Activated naive CD4-positive, alpha-beta T cell treated with anti-CD3 and anti-CD28 coated beads, Interleukin-2, amount 50 U/mL, for 72 hours (primary cell): ENCODE results near the gene INSIG2. TPM values are rescaled to one million over a fixed set of nuclear protein-coding genes. Genes with fewer than 3 reads are reported as not detected.
A peak's percentile ranks its signal among the peaks of the same experiment; 100 is the strongest.
"Not testable (repeated sequence)": the region's sequence is repeated elsewhere in the genome, so short reads cannot be mapped to it uniquely, and the experiment has no call there.

ENCODE experiments used
- ATAC-seq, 2 donors: fragments of 150-1000 bp; cut with Tn5 transposase; 2 replicates each; pipeline ENCODE4 v1.10.0; 2021; ENCODE audit warnings: mild to moderate bottlenecking in 2 of 2, moderate library complexity in 2 of 2
- DNase-seq, 2 donors: peaks; one replicate each; pipeline ENCODE4 v3.0.0; 2021 to 2022; ENCODE audit warnings: low spot score in 2 of 2
- H3K27ac Mint-ChIP-seq, 2 donors: one replicate each; pipeline ENCODE4 v1.8.0; 2022; ENCODE audit warnings: mild to moderate bottlenecking in 2 of 2, mixed read lengths in 2 of 2
- H3K36me3 Mint-ChIP-seq, 2 donors: one replicate each; pipeline ENCODE4 v1.8.0; 2022; ENCODE audit warnings: mixed read lengths in 2 of 2
- H3K9me3 Mint-ChIP-seq, 2 donors: one replicate each; pipeline ENCODE4 v1.8.0; 2022; ENCODE audit warnings: mixed read lengths in 2 of 2
- total RNA-seq, 2 donors: library from RNA; stranded (reverse); gene quantifications; one replicate each; pipeline ENCODE4 v1.2.3, GENCODE V29; 2022

INSIG2 gene
- total RNA-seq, 2 donors from 2014 or later = 25.9 to 96.2 TPM

DNA sequence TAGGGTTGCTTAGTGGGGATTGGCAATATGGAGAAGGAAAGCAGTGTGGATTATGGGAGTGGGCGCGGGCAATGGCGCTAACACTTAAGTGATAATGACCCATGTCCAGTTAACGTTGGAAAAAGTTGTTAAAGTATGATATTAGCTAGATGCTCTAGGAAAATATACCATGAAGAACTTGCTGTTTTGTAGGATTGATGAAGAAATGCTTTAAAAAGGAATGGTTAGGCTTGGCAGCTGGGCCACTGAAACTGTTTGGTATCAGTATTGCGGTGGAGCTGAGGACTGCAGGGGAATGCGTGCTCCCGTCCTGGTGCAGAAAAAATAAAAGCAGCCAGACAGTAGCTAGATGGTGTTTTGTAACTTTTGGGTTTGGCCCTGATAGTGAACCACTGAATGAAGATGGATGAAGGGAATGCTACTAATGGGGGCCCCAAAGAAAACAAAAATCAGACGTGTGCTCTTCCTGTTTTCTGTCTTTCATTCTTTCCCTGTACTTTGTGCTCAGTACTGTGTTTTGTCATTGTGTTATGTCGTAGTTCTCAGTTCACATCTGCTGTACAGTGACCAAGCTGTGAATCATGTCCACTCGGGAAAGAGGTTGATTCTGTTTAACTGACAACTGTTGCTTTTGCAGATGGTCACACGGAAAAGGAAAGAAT lies 999 bp downstream of the INSIG2 start:
- peak in 1 of 2 donors; percentile 14 for DNase-seq
- Mint-ChIP-seq H3K36me3 (peaks cover 5 to 12% of the 10 kb centered on the region in 2 donors), H3K9me3 (peaks cover 0 to 4% of the 10 kb centered on the region in 2 donors), H3K27ac (peak overlapping the region in 1 of 2 donors; percentile 96)
- peak; percentile 18 to 44 for ATAC-seq

DNA sequence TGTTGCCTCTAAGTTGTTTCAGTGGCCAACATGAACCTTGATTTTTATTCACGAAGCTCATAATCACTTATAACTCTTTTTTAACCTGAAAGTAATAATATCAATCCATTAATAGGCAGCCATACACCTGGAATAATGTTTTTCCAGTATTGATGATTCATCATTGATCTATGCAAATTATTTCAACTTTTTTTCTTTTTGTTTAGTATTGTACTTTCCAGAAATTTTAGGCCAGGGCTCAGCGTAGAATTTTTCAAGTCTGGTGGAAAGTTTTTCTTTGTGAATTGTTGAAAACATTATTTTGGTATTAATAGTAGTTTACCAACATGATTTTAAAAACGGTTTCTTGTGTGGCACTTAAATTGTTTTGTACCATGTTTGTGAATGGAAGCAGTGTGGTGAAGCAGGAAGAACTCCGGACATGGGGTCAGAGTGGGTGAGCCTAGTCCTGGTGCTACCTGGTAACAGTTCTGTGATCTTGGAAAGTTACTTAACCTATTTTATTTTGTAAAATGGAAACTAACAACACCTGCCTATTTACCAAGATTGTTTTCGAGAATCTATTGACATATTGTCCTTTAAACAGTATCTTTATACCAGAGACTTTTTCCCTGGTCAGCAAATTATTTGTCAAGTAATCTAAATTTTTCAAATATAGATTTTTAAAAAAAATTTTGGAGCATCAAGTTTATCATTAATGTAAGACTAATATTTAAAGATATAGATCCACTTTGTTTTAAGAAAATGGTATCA lies 2.3 kb downstream of the INSIG2 start:
- DNase-seq = no peak
- peaks cover 5 to 12% of the 10 kb centered on the region in 2 donors for H3K36me3 Mint-ChIP-seq
- peaks cover 0 to 4% of the 10 kb centered on the region in 2 donors for H3K9me3 Mint-ChIP-seq
- ATAC-seq = no peak
- no peak overlapping the region for H3K27ac Mint-ChIP-seq

DNA sequence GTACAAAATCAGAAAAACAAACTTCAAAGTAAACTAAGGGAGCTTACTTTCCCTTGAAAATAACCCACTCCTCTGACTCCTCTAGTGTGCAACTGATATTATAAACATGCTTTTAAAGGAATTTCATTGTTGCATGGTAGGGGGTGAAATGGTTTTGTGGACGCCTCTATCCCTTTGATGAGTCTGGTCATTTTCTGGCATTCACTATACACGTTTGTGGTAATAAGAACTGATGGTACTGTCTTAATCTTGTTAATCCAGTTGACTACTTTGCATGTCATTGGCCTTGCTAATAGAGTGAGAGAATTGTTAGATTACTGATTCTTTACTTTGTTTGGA lies 2.8 kb downstream of the INSIG2 start:
- Mint-ChIP-seq H3K36me3 (peaks cover 5 to 12% of the 10 kb centered on the region in 2 donors), H3K9me3 (peaks cover 0 to 4% of the 10 kb centered on the region in 2 donors), H3K27ac (no peak overlapping the region)
- ATAC-seq = no peak
- no peak for DNase-seq

DNA sequence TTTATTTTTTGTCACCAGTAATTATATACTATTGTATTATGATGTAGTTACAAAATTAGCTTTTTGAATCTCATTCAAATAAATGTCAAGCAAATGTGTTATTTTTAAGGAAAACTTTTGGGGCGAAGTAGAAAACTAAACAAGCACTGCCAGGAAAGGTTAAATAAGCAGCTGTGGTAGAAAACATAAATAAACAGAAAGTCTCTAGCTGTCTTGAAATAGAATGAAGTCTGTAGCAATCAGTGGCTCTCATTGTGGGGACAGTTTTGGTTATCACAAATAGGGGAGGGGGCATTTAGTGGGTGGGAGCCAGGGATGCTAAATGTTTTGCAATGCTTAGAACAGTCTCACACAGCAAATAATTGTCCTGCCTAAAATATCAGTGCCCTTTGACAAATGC lies 3.4 kb downstream of the INSIG2 start:
- ATAC-seq (no peak), DNase-seq (no peak)
- Mint-ChIP-seq H3K36me3 (peaks cover 8 to 12% of the 10 kb centered on the region in 2 donors), H3K9me3 (peaks cover 0 to 4% of the 10 kb centered on the region in 2 donors), H3K27ac (no peak overlapping the region)

DNA sequence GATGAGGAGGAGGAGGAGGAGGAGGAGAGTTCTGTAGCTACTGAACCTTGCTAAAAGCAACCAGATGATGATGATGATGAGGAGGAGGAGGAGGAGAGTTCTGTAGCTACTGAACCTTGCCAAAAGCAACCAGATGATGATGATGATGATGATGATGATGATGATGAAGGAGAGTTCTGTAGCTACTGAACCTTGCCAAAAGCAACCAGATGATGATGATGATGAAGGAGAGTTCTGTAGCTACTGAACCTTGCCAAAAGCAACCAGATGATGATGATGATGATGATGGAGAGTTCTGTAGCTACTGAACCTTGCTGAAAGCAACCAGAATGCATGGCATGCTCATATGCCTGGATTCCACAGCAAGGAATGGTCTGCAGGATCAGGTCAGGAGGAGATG lies 5.8 kb downstream of the INSIG2 start:
- not testable (repeated sequence) for H3K9me3 Mint-ChIP-seq, DNase-seq, ATAC-seq, H3K27ac Mint-ChIP-seq
- peaks cover 0 to 29% of the 10 kb centered on the region in 2 donors for H3K36me3 Mint-ChIP-seq

DNA sequence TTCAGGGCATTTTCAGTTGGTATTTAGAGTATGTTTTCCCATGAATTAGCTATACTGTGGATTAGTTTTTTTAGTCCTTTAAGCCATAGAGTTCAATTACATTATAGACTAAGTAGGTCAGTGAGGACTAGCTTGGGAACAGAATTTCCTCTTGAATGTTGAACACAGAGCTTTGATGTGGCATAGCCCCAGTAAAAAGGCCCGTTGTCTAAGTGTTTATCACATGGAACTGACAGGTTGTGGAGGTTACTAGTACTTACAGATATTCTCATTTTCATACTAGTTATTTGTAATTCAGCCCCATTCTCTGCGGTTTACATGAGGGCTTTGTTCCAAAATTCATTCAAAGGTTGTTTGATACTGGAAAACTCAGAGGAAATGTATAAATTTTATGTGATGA lies 6.2 kb downstream of the INSIG2 start:
- DNase-seq (no peak), ATAC-seq (peak; percentile 53 to 91)
- peaks cover 0 to 32% of the 10 kb centered on the region in 2 donors for H3K36me3 Mint-ChIP-seq
- no peak overlapping the region for H3K27ac Mint-ChIP-seq
- peaks cover 0 to 4% of the 10 kb centered on the region in 2 donors for H3K9me3 Mint-ChIP-seq

- H3K36me3 Mint-ChIP-seq = peaks cover 4 to 40% of the 10 kb centered on the region in 2 donors
- DNase-seq (no peak), ATAC-seq (no peak)
- peaks cover 0 to 4% of the 10 kb centered on the region in 2 donors for H3K9me3 Mint-ChIP-seq
- H3K27ac Mint-ChIP-seq = no peak overlapping the region
Observed at GRCh38 chr2:118095610-118096009, 7.3 kb downstream of the INSIG2 start.

GRCh38 chr2:118097657-118098056 lies 9.4 kb downstream of the INSIG2 start:
- H3K9me3 Mint-ChIP-seq = peaks cover 0 to 2% of the 10 kb centered on the region in 2 donors
- no peak for ATAC-seq
- no peak for DNase-seq
- H3K36me3 Mint-ChIP-seq = peaks cover 4 to 44% of the 10 kb centered on the region in 2 donors
- H3K27ac Mint-ChIP-seq = no peak overlapping the region

GRCh38 chr2:118098307-118099030 lies 10.2 kb downstream of the INSIG2 start:
- no peak overlapping the region for H3K27ac Mint-ChIP-seq
- DNase-seq (no peak), ATAC-seq (no peak)
- no peaks in the 10 kb centered on the region for H3K9me3 Mint-ChIP-seq
- peaks cover 4 to 43% of the 10 kb centered on the region in 2 donors for H3K36me3 Mint-ChIP-seq

DNA sequence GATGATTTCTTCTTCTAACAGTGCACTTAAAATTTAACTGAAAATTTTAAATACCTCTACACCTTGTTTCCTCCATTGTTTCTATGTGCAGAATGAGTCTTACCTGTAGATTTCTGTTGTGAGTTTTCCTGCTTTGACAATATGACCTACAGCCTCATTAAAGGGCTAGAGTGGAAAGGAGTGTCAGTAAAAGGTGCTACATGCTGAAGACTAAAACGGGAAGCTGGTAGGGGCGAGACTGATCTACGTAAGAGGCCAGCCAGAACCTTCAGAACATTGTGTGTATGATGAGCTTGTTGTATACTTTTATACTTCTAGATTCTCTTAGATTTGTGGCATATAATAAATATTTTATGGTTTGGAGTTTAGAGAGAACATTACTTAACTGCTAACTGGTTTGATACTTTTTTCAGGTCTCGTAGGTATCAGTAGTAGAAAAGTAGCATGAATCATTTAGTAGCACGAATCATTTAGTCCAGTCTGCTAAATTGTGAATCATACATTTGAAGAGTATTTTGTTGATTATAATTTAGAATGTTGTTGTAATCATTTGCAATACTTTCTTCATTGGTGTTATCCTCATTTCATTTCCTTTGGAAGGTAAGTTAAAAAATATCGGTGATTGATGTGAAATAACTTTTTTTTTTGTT lies 14.3 kb downstream of the INSIG2 start:
- no peak overlapping the region for H3K27ac Mint-ChIP-seq
- peaks cover 8 to 63% of the 10 kb centered on the region in 2 donors for H3K36me3 Mint-ChIP-seq
- ATAC-seq = peak; percentile 41 to 62
- H3K9me3 Mint-ChIP-seq = no peaks in the 10 kb centered on the region
- no peak for DNase-seq

DNA sequence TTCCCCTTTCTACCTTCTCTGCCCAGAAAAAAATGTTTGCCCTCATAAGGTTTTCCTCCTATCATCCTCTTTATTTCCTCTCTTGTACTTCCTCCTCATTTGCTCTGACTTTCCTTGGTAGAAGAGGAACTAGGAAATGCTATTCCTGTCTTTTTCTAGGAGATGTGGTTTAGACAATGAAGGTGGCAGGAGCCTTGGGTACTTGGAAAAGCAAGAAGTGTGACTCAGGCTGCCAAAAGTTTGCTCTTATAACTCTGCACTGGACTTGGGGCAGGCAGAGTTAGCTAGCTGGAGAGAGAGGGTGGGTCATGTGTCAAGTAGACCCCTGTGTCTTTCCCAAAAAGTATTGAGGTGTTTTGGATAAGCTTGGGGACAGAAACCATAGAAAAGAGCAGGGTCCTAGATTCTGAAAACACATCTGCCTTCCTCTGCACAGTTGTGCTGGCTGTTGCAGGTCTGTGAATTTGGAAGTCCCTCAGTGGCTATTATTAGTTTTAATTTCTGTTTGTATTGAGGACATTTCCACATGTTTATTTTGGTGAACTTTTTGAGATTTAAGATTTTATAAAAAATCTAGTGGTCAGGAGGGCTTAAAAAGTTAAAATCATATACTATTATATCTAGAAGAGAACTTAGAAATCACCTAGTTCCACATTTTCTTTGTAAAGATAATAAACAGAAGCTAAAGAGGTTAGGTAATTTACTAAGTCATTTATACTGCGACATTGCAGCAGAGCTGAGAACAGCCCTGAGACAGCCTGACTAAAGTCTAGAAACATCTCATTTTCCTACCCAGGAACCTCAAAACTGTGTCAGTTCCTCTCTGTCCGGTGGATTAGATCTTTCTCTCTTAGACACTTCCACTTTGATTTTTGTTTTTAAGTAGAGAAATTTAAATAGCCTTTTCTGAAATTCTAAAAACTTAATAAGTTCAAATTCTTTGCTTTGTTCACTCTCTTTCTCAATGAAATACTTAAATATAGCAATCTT lies 16.0 kb downstream of the INSIG2 start:
- no peak overlapping the region for H3K27ac Mint-ChIP-seq
- peaks cover 14 to 63% of the 10 kb centered on the region in 2 donors for H3K36me3 Mint-ChIP-seq
- no peaks in the 10 kb centered on the region for H3K9me3 Mint-ChIP-seq
- ATAC-seq (peak; percentile 45 to 69), DNase-seq (no peak)

DNA sequence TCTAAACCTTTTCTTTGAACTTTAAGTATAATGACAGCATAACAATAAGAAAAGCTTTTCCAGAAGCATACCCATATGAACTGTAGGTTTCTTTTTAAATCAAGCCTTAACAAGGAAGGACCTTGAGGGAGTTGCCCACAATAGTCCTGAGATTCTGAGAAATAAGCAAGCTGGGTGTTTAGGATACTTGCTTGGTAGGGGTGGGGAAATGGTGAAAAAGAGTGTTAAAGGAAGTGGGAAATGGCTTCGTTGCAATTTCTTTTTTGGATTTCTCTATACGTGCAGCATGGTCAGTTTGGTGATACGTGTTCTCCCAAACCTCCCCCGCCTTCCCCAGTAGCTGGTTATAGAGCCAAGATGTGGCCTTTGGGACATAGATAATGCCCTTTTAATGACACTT lies 17.2 kb downstream of the INSIG2 start:
- H3K27ac Mint-ChIP-seq = no peak overlapping the region
- DNase-seq = no peak
- no peaks in the 10 kb centered on the region for H3K9me3 Mint-ChIP-seq
- no peak for ATAC-seq
- H3K36me3 Mint-ChIP-seq = peaks cover 14 to 66% of the 10 kb centered on the region in 2 donors

- DNase-seq (no peak), ATAC-seq (no peak)
- Mint-ChIP-seq H3K36me3 (peaks cover 23 to 68% of the 10 kb centered on the region in 2 donors), H3K27ac (peak overlapping the region in 1 of 2 donors; percentile 44), H3K9me3 (no peaks in the 10 kb centered on the region)
Observed at GRCh38 chr2:118106926-118107325, 18.7 kb downstream of the INSIG2 start.

GRCh38 chr2:118110310-118110709 lies 22.0 kb downstream of the INSIG2 start:
- ATAC-seq (no peak), DNase-seq (no peak)
- H3K9me3 Mint-ChIP-seq = no peaks in the 10 kb centered on the region
- no peak overlapping the region for H3K27ac Mint-ChIP-seq
- H3K36me3 Mint-ChIP-seq = peaks cover 19 to 67% of the 10 kb centered on the region in 2 donors

DNA sequence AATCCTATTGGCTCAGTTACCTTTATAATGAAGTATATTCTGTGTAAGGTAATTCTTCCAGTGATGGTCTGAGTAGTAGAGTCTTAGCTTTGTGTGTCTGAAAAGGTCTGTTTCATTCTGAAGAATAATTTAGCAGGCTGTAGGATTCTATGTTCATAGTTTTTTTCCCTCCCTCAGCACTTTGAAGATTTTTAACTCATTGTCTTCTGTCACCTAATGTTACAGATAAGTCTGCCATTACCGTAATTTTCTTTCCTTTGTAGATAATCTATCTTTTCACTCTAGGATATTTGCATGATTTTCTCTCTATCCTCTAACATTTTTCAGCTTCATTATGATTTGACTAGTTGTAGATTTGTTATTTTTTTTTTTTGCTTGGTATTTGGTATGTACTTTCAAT lies 22.7 kb downstream of the INSIG2 start:
- no peak for ATAC-seq
- no peaks in the 10 kb centered on the region for H3K9me3 Mint-ChIP-seq
- no peak for DNase-seq
- H3K27ac Mint-ChIP-seq = peak overlapping the region in 1 of 2 donors; percentile 18
- H3K36me3 Mint-ChIP-seq = peaks cover 19 to 60% of the 10 kb centered on the region in 2 donors
